WTC11 (cell line): ENCODE data around the gene ITPR1. TPM values are rescaled to one million over a fixed set of nuclear protein-coding genes. Genes with fewer than 3 reads are reported as not detected.

Experiments
- ATAC-seq: fragments of 200-7000 bp; cut with Tn5 transposase; 2 replicates; pipeline ENCODE4 v1.10.0; 2021; ENCODE audit warnings: mild to moderate bottlenecking, moderate library complexity
- CTCF ChIA-PET: fragments of 300-600 bp; sonication (Branson Sonifier 250); formaldehyde crosslinking; loops from one replicate; lab custom pipeline; 2021; ENCODE audit warnings: antibody characterized with exemption; lab: Charles Lee
- POLR2A ChIA-PET: fragments of 350-600 bp; sonication (Branson Sonifier 250); formaldehyde crosslinking; loops from one replicate; lab custom pipeline; 2021; ENCODE audit warnings: antibody characterized with exemption; lab: Charles Lee
- DNase-seq: peaks from one replicate; pipeline ENCODE4 v3.0.0; 2021; ENCODE audit warnings: low spot score
- H3K27ac Mint-ChIP-seq: 2 replicates; pipeline ENCODE4 v1.8.0; 2021; ENCODE audit warnings: mixed read lengths
- H3K27me3 Mint-ChIP-seq: 2 replicates; pipeline ENCODE4 v1.8.0; 2021; ENCODE audit warnings: low read depth, mild to moderate bottlenecking, moderate library complexity, mixed read lengths
- H3K36me3 Mint-ChIP-seq: 2 replicates; pipeline ENCODE4 v1.8.0; 2021; ENCODE audit warnings: mixed read lengths
- H3K4me1 Mint-ChIP-seq: 2 replicates; pipeline ENCODE4 v1.8.0; 2022; ENCODE audit warnings: mixed read lengths
- H3K4me3 Mint-ChIP-seq: 2 replicates; pipeline ENCODE4 v1.8.0; 2021; ENCODE audit warnings: mild to moderate bottlenecking, moderate library complexity, mixed read lengths
- H3K9me3 Mint-ChIP-seq: 2 replicates; pipeline ENCODE4 v1.8.0; 2021; ENCODE audit warnings: mixed read lengths
- CREB1 ChIP-seq: sonication (generic); formaldehyde crosslinking; IDR thresholded peaks from 2 replicates; pipeline ENCODE4 v1.8.0; 2023; ENCODE audit warnings: mild to moderate bottlenecking, missing genetic modification reagents
- JAZF1 ChIP-seq: fragments of 250-450 bp; sonication (Bioruptor Pico); IDR thresholded peaks from 2 replicates; pipeline ENCODE4 v1.9.0; 2021; ENCODE audit warnings: moderate library complexity, mild to moderate bottlenecking, inconsistent platforms
- OVOL2 ChIP-seq: fragments of 250-450 bp; sonication (Bioruptor Pico); IDR thresholded peaks from 2 replicates; pipeline ENCODE4 v1.9.0; 2021; ENCODE audit warnings: mild to moderate bottlenecking, borderline replicate concordance
- PRRX2 ChIP-seq: fragments of 250-450 bp; sonication (Bioruptor Pico); IDR thresholded peaks from 2 replicates; pipeline ENCODE4 v1.8.0; 2021; ENCODE audit warnings: mild to moderate bottlenecking
- SMAD4 ChIP-seq: sonication (generic); formaldehyde crosslinking; IDR thresholded peaks from 2 replicates; pipeline ENCODE4 v1.8.0; 2022; ENCODE audit warnings: mild to moderate bottlenecking, missing genetic modification reagents
- TP53 ChIP-seq: sonication (generic); formaldehyde crosslinking; IDR thresholded peaks from 2 replicates; pipeline ENCODE4 v1.8.1; 2023; ENCODE audit warnings: mild to moderate bottlenecking, missing genetic modification reagents
- ZNF121 ChIP-seq: sonication (generic); formaldehyde crosslinking; IDR thresholded peaks from 2 replicates; pipeline ENCODE4 v1.8.0; 2023; ENCODE audit warnings: missing genetic modification reagents
- ZNF138 ChIP-seq: sonication (generic); formaldehyde crosslinking; conservative IDR thresholded peaks from 2 replicates; pipeline ENCODE4 v1.8.1; 2022; ENCODE audit warnings: mild to moderate bottlenecking, moderate library complexity, missing genetic modification reagents
- ZNF423 ChIP-seq: fragments of 250-450 bp; sonication (Bioruptor Pico); IDR thresholded peaks from 2 replicates; pipeline ENCODE4 v2.1.2; 2022; ENCODE audit warnings: mild to moderate bottlenecking, moderate library complexity
- ZNF671 ChIP-seq: fragments of 250-450 bp; sonication (Bioruptor Pico); IDR thresholded peaks from 2 replicates; pipeline ENCODE4 v1.8.0; 2021; ENCODE audit warnings: mild to moderate bottlenecking
- total RNA-seq: library from RNA; stranded (reverse); gene quantifications from 3 replicates; pipeline ENCODE4 v1.2.3, GENCODE V29; 2021
- TF ChIP-seq, protein P1 (sequence below): sonication (generic); formaldehyde crosslinking; IDR thresholded peaks from 2 replicates; pipeline ENCODE4 v1.8.1; 2022; ENCODE audit warnings: mild to moderate bottlenecking, missing genetic modification reagents, moderate library complexity, borderline replicate concordance
- TF ChIP-seq, protein P2 (sequence below): sonication (generic); formaldehyde crosslinking; IDR thresholded peaks from 2 replicates; pipeline ENCODE4 v1.8.1; 2023; ENCODE audit warnings: mild to moderate bottlenecking, missing genetic modification reagents
- TF ChIP-seq, protein P3 (sequence below): sonication (generic); formaldehyde crosslinking; IDR thresholded peaks from 2 replicates; pipeline ENCODE4 v1.8.1; 2023; ENCODE audit warnings: mild to moderate bottlenecking, missing genetic modification reagents, borderline replicate concordance
- TF ChIP-seq, protein P4 (sequence below): sonication (generic); formaldehyde crosslinking; IDR thresholded peaks from 2 replicates; pipeline ENCODE4 v1.8.0; 2022; ENCODE audit warnings: mild to moderate bottlenecking, missing genetic modification reagents
- TF ChIP-seq, protein P5 (sequence below): fragments of 200-600 bp; IDR thresholded peaks from 2 replicates; pipeline ENCODE4 v1.8.0; 2022; ENCODE audit warnings: antibody characterized with exemption
- TF ChIP-seq, protein P6 (sequence below): sonication (generic); formaldehyde crosslinking; IDR thresholded peaks from 2 replicates; pipeline ENCODE4 v1.8.1; 2023; ENCODE audit warnings: mild to moderate bottlenecking, missing genetic modification reagents, moderate library complexity

The ITPR1 gene
- total RNA-seq, 1 experiment from 2014 or later, result 11.8 TPM

DNA sequence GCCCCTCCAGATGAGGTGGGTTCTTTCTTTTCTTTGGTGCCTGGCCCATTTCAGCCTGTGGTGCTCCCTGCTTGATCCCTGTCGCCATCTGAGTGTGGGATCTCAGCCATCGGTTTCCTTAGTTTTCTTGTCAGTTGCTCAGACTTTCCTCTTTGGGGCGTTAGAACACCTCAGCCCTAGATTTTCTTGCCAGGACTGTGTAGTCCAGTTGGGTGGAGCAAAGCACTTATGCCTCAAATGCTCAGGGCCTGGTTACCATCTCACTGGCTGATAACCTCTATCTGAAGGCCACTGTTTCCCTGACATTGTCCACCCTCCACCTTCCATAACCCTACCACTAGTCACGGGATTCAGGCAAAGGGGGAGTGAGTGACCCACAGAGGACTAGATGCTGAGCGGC, 277.4 kb downstream of the ITPR1 start:
- Mint-ChIP-seq H3K36me3 (peaks cover 15% of the 10 kb centered on the region), H3K4me3 (no peak overlapping the region)
- no peak for TF ChIP-seq ZNF138
- no peak for TF ChIP-seq JAZF1 (CRISPR knock-in tag)
- TF ChIP-seq, protein P1, sequence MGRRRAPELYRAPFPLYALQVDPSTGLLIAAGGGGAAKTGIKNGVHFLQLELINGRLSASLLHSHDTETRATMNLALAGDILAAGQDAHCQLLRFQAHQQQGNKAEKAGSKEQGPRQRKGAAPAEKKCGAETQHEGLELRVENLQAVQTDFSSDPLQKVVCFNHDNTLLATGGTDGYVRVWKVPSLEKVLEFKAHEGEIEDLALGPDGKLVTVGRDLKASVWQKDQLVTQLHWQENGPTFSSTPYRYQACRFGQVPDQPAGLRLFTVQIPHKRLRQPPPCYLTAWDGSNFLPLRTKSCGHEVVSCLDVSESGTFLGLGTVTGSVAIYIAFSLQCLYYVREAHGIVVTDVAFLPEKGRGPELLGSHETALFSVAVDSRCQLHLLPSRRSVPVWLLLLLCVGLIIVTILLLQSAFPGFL (CRISPR knock-in tag), result no peak
- TF ChIP-seq, all 79 proteins: peak for 0
- CTCF ChIA-PET, result no interaction called here
- no peak for ATAC-seq
- DNase-seq, result no peak
- Mint-ChIP-seq H3K27ac (no peak overlapping the region), H3K4me1 (no peaks in the 10 kb centered on the region), H3K27me3 (no peaks in the 10 kb centered on the region), H3K9me3 (peaks cover 20% of the 10 kb centered on the region)
- POLR2A ChIA-PET, result no interaction called here

DNA sequence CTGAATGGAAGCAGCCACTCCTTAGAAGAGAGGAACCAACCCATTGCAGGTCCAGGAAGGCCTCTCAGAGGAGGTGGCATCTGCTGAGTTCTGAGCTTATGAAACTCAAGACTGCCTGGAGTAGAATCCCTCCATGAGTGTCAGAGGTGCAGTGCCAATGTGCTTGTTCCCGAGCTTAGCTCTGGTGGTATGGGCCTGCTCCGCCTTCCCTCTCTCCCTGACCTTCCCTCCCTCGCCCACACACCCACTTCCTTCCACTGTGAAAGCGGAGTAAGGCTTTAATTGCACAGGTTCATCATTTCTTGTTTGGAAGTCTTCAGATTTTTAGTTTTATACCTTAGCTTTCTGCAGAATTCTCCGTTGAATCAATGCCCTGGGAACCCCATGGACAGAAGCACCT, 278.1 kb downstream of the ITPR1 start:
- H3K27ac Mint-ChIP-seq, result no peak overlapping the region
- no peaks in the 10 kb centered on the region for H3K27me3 Mint-ChIP-seq
- no peak for DNase-seq
- no peaks in the 10 kb centered on the region for H3K4me1 Mint-ChIP-seq
- TF ChIP-seq, protein P2, sequence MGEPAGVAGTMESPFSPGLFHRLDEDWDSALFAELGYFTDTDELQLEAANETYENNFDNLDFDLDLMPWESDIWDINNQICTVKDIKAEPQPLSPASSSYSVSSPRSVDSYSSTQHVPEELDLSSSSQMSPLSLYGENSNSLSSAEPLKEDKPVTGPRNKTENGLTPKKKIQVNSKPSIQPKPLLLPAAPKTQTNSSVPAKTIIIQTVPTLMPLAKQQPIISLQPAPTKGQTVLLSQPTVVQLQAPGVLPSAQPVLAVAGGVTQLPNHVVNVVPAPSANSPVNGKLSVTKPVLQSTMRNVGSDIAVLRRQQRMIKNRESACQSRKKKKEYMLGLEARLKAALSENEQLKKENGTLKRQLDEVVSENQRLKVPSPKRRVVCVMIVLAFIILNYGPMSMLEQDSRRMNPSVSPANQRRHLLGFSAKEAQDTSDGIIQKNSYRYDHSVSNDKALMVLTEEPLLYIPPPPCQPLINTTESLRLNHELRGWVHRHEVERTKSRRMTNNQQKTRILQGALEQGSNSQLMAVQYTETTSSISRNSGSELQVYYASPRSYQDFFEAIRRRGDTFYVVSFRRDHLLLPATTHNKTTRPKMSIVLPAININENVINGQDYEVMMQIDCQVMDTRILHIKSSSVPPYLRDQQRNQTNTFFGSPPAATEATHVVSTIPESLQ (CRISPR knock-in tag), result no peak
- TF ChIP-seq CREB1 (CRISPR knock-in tag), result no peak
- no peak for TF ChIP-seq ZNF423
- no peak for TF ChIP-seq OVOL2 (CRISPR knock-in tag)
- TF ChIP-seq, protein P3, sequence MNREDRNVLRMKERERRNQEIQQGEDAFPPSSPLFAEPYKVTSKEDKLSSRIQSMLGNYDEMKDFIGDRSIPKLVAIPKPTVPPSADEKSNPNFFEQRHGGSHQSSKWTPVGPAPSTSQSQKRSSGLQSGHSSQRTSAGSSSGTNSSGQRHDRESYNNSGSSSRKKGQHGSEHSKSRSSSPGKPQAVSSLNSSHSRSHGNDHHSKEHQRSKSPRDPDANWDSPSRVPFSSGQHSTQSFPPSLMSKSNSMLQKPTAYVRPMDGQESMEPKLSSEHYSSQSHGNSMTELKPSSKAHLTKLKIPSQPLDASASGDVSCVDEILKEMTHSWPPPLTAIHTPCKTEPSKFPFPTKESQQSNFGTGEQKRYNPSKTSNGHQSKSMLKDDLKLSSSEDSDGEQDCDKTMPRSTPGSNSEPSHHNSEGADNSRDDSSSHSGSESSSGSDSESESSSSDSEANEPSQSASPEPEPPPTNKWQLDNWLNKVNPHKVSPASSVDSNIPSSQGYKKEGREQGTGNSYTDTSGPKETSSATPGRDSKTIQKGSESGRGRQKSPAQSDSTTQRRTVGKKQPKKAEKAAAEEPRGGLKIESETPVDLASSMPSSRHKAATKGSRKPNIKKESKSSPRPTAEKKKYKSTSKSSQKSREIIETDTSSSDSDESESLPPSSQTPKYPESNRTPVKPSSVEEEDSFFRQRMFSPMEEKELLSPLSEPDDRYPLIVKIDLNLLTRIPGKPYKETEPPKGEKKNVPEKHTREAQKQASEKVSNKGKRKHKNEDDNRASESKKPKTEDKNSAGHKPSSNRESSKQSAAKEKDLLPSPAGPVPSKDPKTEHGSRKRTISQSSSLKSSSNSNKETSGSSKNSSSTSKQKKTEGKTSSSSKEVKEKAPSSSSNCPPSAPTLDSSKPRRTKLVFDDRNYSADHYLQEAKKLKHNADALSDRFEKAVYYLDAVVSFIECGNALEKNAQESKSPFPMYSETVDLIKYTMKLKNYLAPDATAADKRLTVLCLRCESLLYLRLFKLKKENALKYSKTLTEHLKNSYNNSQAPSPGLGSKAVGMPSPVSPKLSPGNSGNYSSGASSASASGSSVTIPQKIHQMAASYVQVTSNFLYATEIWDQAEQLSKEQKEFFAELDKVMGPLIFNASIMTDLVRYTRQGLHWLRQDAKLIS (CRISPR knock-in tag), result no peak
- no peak for TF ChIP-seq ZNF121 (CRISPR knock-in tag)
- TF ChIP-seq SMAD4, result no peak
- no peak for TF ChIP-seq ZNF138
- TF ChIP-seq, protein P4, sequence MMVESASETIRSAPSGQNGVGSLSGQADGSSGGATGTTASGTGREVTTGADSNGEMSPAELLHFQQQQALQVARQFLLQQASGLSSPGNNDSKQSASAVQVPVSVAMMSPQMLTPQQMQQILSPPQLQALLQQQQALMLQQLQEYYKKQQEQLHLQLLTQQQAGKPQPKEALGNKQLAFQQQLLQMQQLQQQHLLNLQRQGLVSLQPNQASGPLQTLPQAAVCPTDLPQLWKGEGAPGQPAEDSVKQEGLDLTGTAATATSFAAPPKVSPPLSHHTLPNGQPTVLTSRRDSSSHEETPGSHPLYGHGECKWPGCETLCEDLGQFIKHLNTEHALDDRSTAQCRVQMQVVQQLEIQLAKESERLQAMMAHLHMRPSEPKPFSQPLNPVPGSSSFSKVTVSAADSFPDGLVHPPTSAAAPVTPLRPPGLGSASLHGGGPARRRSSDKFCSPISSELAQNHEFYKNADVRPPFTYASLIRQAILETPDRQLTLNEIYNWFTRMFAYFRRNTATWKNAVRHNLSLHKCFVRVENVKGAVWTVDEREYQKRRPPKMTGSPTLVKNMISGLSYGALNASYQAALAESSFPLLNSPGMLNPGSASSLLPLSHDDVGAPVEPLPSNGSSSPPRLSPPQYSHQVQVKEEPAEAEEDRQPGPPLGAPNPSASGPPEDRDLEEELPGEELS (CRISPR knock-in tag), result no peak
- TF ChIP-seq PRRX2 (CRISPR knock-in tag), result no peak
- H3K36me3 Mint-ChIP-seq, result peaks cover 8% of the 10 kb centered on the region
- H3K4me3 Mint-ChIP-seq, result no peak overlapping the region
- ChIA-PET POLR2A (no interaction called here), CTCF (no interaction called here)
- no peak for ATAC-seq
- H3K9me3 Mint-ChIP-seq, result peaks cover 13% of the 10 kb centered on the region

DNA sequence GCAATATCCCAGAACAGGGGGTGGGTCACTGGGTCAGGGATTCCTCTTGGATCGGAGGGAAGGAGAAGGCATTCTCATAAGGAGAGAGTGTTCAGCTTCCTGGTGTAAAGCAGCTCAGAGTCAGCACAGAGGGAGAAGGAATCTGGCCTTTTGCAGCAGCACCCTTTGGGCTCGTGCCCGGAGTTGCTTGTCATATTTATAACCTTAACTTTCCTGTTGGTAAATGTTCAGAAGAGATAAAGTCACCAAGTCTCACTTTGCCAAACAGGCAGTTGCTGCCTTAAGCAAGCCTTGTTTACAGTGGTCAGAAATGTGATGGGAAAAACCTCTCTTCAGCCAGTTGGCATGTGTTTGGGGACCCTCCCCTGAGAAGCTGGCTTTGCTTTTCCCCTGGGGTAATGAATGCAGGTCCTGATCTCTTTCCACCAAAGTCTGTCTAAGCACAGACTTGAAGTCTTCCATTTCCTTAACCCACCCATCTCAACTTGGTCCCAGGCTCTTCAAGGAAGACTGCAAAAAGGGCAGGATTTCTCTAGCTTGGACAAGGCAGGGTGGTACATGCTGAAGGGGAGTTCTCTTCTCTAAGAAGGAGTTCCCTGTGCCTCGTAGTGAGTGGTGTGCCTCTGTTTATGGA, 279.1 kb downstream of the ITPR1 start:
- H3K27ac Mint-ChIP-seq, result no peak overlapping the region
- ChIA-PET POLR2A (no interaction called here), CTCF (no interaction called here)
- ATAC-seq, result no peak
- H3K4me1 Mint-ChIP-seq, result no peaks in the 10 kb centered on the region
- H3K27me3 Mint-ChIP-seq, result no peaks in the 10 kb centered on the region
- H3K4me3 Mint-ChIP-seq, result no peak overlapping the region
- no peaks in the 10 kb centered on the region; the same call in 1 of the 2 replicates for H3K36me3 Mint-ChIP-seq
- no peak for DNase-seq
- H3K9me3 Mint-ChIP-seq, result 0 out of 2 replicates have a peak, but pooled peaks cover 4% of the 10 kb centered on the region
- TF ChIP-seq, protein P3 (CRISPR knock-in tag), result no peak
- TF ChIP-seq TP53 (CRISPR knock-in tag) (no peak), ZNF671 (CRISPR knock-in tag) (no peak), ZNF138 (no peak), JAZF1 (CRISPR knock-in tag) (no peak)
- TF ChIP-seq, protein P5, sequence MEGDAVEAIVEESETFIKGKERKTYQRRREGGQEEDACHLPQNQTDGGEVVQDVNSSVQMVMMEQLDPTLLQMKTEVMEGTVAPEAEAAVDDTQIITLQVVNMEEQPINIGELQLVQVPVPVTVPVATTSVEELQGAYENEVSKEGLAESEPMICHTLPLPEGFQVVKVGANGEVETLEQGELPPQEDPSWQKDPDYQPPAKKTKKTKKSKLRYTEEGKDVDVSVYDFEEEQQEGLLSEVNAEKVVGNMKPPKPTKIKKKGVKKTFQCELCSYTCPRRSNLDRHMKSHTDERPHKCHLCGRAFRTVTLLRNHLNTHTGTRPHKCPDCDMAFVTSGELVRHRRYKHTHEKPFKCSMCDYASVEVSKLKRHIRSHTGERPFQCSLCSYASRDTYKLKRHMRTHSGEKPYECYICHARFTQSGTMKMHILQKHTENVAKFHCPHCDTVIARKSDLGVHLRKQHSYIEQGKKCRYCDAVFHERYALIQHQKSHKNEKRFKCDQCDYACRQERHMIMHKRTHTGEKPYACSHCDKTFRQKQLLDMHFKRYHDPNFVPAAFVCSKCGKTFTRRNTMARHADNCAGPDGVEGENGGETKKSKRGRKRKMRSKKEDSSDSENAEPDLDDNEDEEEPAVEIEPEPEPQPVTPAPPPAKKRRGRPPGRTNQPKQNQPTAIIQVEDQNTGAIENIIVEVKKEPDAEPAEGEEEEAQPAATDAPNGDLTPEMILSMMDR, result no peak
- TF ChIP-seq, protein P6, sequence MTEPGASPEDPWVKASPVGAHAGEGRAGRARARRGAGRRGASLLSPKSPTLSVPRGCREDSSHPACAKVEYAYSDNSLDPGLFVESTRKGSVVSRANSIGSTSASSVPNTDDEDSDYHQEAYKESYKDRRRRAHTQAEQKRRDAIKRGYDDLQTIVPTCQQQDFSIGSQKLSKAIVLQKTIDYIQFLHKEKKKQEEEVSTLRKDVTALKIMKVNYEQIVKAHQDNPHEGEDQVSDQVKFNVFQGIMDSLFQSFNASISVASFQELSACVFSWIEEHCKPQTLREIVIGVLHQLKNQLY (CRISPR knock-in tag), result no peak
